ENCODE results near the gene KCNK5.

The KCNK5 gene

DNA sequence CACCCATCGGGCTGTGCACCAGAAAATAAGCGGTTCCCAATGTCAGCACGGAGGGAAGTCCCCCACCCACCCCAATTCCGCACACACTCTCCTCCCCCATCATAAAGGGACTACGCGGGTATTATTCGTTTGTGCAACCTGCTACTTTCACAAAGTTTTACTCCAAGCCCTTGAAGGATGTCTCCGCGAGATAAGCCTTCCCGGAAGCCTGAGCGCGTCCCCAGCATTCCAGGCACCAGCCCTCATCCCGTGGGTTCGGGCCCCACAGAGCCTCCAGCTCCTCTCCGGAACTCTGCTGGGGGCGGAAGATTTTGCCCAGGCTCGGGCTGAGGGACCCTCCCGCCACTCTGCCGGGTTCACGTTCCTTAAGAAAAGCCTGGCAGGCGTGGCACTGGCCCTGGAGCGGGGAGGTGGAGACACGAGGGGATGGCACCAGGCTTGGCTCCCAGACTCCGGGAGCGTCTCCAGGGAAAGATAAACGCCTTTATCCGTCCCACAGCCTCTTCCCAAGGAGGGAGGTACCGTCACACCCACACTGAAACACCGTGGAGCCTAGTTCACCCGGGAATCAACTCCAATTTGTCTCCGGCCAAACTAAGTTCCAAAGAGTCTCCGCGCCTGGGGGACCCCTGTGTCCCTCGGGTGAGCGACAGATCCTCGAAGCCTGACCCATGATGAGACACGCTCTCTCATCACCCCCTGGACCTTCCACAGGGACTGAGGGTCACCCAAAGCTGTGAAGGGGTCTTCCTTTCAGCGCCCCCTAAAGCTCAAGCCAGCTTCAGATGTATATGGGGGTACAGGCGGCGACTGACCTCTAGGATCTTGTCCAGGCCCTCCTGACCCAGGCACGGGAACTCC lies 934 bp downstream of the KCNK5 start:
- intact Hi-C loops (cut with micrococcal nuclease), result no loop called here
- Mint-ChIP-seq H3K9me3 (no peaks in the 10 kb centered on the region), H3K4me3 (peak overlapping the region; percentile 73), H3K27ac (peak overlapping the region; percentile 20), H3K27me3 (peaks cover 35% of the 10 kb centered on the region), H3K4me1 (ENCODE audit: low read depth) (peaks cover 68% of the 10 kb centered on the region), H3K36me3 (ENCODE audit: low read depth) (no peaks in the 10 kb centered on the region)

DNA sequence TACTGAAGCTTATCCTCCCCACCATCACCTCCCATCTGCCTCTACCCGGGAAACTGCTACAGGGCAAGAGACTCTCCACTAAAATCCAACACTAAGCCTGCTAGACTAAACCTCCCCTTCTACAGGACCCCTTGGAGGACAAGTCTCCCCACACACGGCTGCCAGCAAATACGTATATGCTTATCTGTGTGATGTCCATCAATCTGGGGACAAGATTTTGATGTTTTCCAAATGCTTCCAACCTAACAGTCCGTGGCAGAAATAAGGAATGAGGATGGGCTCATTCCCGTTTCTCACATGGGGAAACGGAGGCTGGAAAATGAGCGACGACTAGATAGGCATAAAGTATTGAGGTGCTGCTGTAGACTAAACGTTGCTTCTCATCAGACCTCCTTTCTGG lies 1.8 kb downstream of the KCNK5 start:
- Mint-ChIP-seq H3K4me3 (no peak overlapping the region), H3K27me3 (peaks cover 35% of the 10 kb centered on the region), H3K27ac (peak overlapping the region; percentile 66), H3K9me3 (peaks cover 6% of the 10 kb centered on the region), H3K4me1 (ENCODE audit: low read depth) (peaks cover 68% of the 10 kb centered on the region), H3K36me3 (ENCODE audit: low read depth) (no peaks in the 10 kb centered on the region)
- intact Hi-C loops (cut with micrococcal nuclease), result no loop called here

DNA sequence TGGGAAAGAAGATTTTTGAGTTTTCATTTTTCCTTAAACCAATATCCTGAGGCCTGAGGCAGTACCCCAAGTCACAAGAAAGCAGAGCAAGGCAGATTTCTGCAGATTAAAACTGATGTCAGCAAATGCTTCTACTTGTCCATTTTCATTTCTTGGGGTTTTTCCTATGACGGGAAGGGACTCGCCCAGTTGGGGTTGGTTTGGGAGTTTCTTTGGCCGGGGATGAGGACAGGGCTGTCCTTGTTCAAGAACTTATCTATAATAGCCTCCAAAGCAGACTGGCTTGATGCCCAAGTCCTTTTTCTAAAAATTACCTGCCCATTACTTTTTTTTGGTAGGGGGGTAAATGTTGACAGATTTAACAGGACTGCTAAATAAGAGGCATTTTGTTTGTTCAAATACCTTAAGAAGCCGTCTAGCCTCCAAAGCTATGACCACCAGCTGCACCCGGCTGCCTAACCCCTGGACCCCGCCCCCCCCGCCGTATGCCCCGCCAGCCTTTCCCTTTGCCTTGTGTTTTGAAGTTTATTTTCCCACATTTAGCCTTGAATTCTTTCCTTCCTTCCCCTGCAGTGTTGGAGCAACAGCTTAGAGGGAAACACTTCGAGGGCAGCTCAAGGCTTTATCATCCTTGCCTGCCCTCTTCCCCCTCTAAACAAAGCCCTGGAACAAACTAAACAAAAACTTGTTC lies 2.5 kb downstream of the KCNK5 start:
- no peak overlapping the region for H3K4me3 Mint-ChIP-seq
- peaks cover 8% of the 10 kb centered on the region for H3K9me3 Mint-ChIP-seq
- intact Hi-C loops (cut with micrococcal nuclease), result no loop called here

DNA sequence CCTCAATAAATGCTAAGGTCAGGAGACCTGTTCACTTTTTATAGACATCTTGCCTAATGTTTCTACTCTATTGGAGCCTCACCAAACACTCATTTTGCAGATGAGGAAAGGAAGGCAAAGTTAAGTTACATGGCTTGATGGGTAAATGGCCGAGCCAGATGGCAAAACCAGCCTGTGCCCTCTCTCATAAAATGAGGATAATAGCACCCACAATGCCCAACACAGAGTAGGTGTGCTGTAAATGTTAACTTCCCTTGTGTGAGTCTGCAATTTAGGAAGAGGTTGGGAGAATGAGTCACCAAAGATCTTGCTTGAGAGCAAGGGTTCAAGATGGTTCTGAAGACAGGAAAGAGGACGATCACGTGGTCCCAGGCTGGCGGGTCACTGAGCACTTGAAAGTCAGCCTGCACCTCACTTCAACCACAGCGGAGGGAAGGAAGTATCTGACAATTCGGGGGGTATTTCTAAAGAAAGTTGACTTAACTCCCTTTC lies 3.3 kb downstream of the KCNK5 start:
- Mint-ChIP-seq H3K4me3 (peak overlapping the region; percentile 14), H3K27me3 (peaks cover 33% of the 10 kb centered on the region), H3K36me3 (ENCODE audit: low read depth) (no peaks in the 10 kb centered on the region), H3K9me3 (peaks cover 8% of the 10 kb centered on the region), H3K27ac (peak overlapping the region; percentile 35), H3K4me1 (ENCODE audit: low read depth) (peaks cover 68% of the 10 kb centered on the region)
- intact Hi-C loops (cut with micrococcal nuclease), result no loop called here

More for the DNA sequence above, 2.5 kb downstream of the KCNK5 start:
- Mint-ChIP-seq H3K4me1 (ENCODE audit: low read depth) (peaks cover 68% of the 10 kb centered on the region), H3K27me3 (peaks cover 35% of the 10 kb centered on the region), H3K27ac (peak overlapping the region; percentile 66), H3K36me3 (ENCODE audit: low read depth) (no peaks in the 10 kb centered on the region)

DNA sequence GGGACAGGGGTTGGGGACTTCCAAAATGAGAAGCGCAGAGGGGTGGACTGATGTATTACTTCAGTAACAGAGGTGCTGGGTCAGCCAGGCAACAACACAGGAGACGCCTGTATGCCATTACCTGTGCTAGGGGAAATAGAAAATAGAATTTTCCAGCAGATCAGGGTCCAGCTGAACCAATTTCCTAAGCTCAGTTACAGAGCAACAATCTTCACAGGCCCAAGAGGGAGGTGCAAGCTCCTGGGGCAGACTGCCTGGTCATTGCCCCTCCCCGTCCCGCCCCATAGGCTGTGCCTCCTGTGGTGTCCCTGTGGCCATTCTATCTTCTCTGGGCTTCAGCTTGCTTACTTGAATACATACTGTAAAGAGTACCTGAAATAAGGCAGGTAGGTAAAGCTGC lies 3.7 kb downstream of the KCNK5 start:
- intact Hi-C loops (cut with micrococcal nuclease), result no loop called here
- Mint-ChIP-seq H3K9me3 (peaks cover 8% of the 10 kb centered on the region), H3K27me3 (peaks cover 32% of the 10 kb centered on the region), H3K27ac (no peak overlapping the region), H3K4me1 (ENCODE audit: low read depth) (peaks cover 68% of the 10 kb centered on the region), H3K4me3 (no peak overlapping the region), H3K36me3 (ENCODE audit: low read depth) (no peaks in the 10 kb centered on the region)

DNA sequence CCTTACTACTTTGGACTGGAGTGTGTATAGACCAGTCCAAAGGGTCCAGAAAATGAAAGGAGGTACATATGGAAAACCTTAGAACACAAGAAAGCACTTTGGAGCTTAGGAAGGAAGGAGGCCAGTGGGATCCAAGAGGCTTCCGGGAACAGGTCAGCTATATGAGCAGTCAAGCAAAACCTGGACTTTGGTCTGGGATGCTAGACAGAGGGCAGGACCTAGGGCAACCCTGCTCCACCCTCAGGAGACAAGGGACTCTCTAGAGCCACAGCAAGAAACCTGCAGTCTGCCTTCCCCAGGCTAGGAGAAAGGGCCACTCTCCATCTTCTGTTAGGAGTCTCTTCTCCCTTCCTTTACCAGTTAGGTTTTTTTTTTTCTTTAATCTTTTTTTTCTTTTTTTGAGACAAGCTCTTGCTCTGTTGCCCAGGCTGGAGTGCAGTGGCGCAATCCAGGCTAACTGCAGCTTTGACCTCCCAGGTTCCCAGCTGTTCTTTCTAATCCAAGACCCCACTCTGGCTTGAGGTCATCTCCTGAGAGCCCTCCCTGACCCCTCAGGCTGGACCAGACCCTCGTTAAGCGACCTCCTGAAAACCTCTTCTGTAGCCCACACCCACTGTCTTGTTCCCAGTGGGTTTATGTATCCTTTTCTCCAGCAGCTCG lies 4.6 kb downstream of the KCNK5 start:
- Mint-ChIP-seq H3K27me3 (peaks cover 29% of the 10 kb centered on the region), H3K9me3 (peaks cover 8% of the 10 kb centered on the region), H3K36me3 (ENCODE audit: low read depth) (no peaks in the 10 kb centered on the region), H3K4me3 (no peak overlapping the region), H3K4me1 (ENCODE audit: low read depth) (peaks cover 69% of the 10 kb centered on the region), H3K27ac (peak overlapping the region; percentile 22)
- intact Hi-C loops (cut with micrococcal nuclease), result no loop called here

DNA sequence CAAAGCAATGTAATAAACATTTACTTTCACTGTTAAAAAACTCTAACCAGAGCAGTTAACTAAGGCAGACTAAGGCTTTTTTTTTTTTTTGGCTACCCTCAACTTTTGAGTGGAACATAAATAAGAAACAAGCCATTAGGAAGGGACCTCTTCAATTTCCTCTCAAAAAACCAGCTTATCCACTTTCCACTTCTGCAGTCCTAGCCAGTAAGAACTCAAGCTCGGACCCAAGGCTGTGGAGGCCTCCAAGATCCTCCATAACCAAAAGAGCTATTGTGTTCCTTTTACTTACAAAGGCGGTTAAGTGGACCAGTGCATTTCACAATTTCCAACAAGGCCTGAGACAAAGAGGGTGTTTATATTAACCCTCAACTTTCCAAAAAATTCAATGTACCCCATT lies 5.3 kb downstream of the KCNK5 start:
- intact Hi-C loops (cut with micrococcal nuclease), result no loop called here
- Mint-ChIP-seq H3K27me3 (peaks cover 25% of the 10 kb centered on the region), H3K4me1 (ENCODE audit: low read depth) (peaks cover 67% of the 10 kb centered on the region), H3K27ac (no peak overlapping the region), H3K9me3 (peaks cover 8% of the 10 kb centered on the region), H3K4me3 (no peak overlapping the region), H3K36me3 (ENCODE audit: low read depth) (no peaks in the 10 kb centered on the region)

DNA sequence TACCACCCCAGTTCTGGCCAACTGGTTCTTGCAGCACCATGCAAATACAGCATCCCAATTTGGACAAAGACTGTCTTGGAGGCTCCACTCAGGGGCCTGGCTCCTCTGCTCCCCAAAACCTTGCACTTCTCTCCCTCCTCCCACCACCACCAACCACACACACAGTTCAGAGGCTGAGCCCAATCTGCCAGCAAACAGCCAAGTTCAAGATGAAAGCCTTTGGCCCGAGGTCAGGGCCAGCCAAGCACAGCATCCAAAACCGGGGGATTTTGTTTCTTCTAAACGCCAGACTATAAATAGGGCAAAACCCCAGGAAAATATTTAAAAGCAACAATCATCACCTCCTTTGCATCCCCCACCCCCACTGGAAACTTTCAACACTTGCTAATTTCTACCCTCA lies 5.7 kb downstream of the KCNK5 start:
- Mint-ChIP-seq H3K4me3 (no peak overlapping the region), H3K9me3 (peaks cover 8% of the 10 kb centered on the region), H3K36me3 (ENCODE audit: low read depth) (no peaks in the 10 kb centered on the region), H3K4me1 (ENCODE audit: low read depth) (peaks cover 67% of the 10 kb centered on the region), H3K27ac (no peak overlapping the region), H3K27me3 (peaks cover 20% of the 10 kb centered on the region)
- intact Hi-C loops (cut with micrococcal nuclease), result no loop called here

DNA sequence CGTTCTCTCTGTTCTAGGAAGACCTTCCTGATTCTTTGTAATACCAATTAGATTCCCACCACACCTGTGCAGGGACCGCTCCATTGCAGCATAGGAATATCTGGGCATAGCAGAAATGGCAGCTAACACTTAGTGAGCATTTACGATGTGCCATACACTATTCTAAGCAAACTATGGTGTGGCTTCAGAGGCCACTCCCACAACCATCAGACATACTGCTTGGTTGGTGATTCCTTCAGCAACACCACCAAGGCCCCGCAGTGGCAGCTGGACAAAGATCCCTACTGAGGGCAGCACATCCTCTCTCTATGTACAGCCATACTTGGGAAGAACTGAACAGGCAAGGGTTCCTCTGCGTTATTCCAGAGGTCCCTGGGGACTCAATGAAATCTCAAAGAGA lies 6.2 kb downstream of the KCNK5 start:
- intact Hi-C loops (cut with micrococcal nuclease), result no loop called here
- H3K9me3 Mint-ChIP-seq, result peaks cover 8% of the 10 kb centered on the region
- H3K4me3 Mint-ChIP-seq, result no peak overlapping the region
- no peaks in the 10 kb centered on the region for H3K36me3 Mint-ChIP-seq (ENCODE audit: low read depth)
- peaks cover 67% of the 10 kb centered on the region for H3K4me1 Mint-ChIP-seq (ENCODE audit: low read depth)
- H3K27ac Mint-ChIP-seq, result no peak overlapping the region
- peaks cover 15% of the 10 kb centered on the region for H3K27me3 Mint-ChIP-seq

DNA sequence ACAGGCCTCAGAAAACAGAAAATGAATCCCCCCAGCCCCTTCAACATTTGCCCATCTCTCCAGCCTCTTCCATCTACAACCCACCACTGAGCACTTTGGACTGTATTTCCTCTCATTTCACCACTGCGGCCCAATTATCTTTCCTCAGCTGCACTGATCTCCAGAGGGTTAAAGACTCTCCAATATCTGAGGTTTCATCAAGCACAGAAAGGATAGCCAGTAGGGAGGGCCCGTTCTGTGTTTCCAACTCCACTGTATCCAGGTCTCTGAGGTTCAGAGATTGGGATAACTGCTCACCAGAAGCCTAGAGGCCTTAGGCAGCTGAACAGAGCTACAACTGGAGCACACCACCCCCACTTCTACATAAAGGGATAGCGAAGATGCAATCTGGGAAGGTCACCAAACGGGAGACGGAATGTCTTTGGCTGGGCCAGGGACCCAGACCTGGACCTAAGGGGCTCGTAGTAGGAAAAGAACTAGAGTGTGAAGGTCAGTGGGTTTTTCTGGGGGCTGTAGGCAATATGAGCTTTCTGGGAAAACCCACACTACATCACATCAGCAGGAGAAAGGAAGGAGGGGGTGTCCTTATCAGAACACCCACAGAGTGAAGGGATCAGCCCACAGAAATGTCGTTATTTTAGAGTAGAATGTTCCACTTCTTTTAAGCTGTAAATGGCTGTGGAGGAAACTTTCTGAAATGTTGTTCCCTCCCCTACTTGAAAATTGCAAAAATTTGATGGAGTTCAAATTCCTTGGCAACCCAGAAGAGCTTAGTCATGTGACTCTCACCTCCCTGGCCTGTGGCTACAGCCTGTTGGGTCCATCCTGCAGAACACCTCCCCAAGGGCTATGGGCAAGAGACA lies 7.3 kb downstream of the KCNK5 start:
- intact Hi-C loops (cut with micrococcal nuclease), result no loop called here
- peaks cover 5% of the 10 kb centered on the region for H3K27me3 Mint-ChIP-seq
- H3K9me3 Mint-ChIP-seq, result peaks cover 8% of the 10 kb centered on the region
- H3K4me1 Mint-ChIP-seq (ENCODE audit: low read depth), result peaks cover 67% of the 10 kb centered on the region
- H3K36me3 Mint-ChIP-seq (ENCODE audit: low read depth), result no peaks in the 10 kb centered on the region
- no peak overlapping the region for H3K4me3 Mint-ChIP-seq
- H3K27ac Mint-ChIP-seq, result no peak overlapping the region

DNA sequence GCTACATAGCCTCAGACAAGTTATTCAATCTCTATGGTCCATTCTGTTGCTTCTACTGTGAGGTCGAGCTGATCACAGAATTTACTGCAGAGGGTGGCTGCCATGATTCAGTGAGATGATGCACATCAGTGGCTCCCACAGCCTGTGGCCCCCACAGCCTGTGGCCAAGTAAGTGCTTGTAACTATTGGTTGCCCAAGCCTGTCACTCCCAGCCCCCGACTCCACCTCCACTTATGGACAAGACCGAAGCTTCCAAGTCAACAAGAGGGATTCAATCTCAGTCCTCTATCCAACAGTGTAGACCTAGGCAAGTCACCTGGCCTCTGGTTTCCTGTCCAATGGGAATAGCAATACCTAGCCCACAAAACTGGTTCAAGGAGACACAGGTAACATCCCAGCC lies 8.2 kb downstream of the KCNK5 start:
- intact Hi-C loops (cut with micrococcal nuclease), result no loop called here
- Mint-ChIP-seq H3K4me1 (ENCODE audit: low read depth) (peaks cover 58% of the 10 kb centered on the region), H3K9me3 (peaks cover 8% of the 10 kb centered on the region)

DNA sequence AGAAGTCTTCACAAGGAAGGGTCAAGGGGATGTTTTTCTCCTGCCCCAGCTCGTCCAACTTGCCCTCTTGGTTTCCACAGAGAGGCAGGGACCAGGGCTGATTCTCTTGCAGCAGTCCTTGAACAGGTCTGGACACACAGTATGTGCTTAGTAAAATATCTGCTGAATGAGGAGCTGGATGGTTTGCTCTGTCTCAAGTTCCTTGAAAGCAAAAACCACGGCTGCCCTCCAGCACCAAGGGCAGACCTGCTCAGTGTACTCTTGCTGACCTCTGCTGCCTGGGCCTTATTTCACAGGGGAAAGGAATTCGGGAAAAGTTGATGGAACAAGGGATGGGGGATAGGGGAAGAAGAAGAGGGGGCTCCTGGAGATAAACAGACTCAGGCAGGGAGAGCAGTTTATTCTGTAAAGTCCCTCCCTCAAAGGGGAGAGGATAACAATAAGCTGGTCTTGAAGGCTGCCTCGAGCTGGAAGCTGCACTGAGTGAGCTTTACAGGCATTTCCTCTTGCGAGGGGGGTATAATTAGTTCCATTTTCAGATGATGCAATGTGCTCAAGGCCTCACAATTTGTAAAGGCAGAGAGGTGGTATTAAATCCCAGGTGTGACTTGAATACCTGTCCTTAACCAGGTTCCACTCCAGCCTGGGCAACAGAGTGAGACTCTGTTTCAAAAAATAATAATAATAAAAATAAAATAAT lies 10.3 kb downstream of the KCNK5 start:
- Mint-ChIP-seq H3K4me3 (no peak overlapping the region), H3K4me1 (ENCODE audit: low read depth) (peaks cover 46% of the 10 kb centered on the region), H3K27me3 (peaks cover 3% of the 10 kb centered on the region), H3K36me3 (ENCODE audit: low read depth) (no peaks in the 10 kb centered on the region), H3K9me3 (peaks cover 8% of the 10 kb centered on the region), H3K27ac (peak overlapping the region; percentile 7)
- intact Hi-C loops (cut with micrococcal nuclease), result no loop called here

More for the DNA sequence above, 8.2 kb downstream of the KCNK5 start:
- Mint-ChIP-seq H3K27ac (no peak overlapping the region), H3K4me3 (no peak overlapping the region), H3K36me3 (ENCODE audit: low read depth) (no peaks in the 10 kb centered on the region), H3K27me3 (peaks cover 3% of the 10 kb centered on the region)
